Neural cell (in vitro differentiated cells): ENCODE data around the gene DOCK10.

ENCODE experiments used
- EP300 ChIP-seq: fragments of 450-650 bp; conservative IDR thresholded peaks from 2 replicates; pipeline ENCODE4 v1.6.1; 2014; ENCODE audit warnings: antibody characterized with exemption, mild to moderate bottlenecking, moderate library complexity; ENCODE audit not compliant: poor library complexity, severe bottlenecking
- EZH2 ChIP-seq: fragments of 200-600, 300-800 bp; shearing (Covaris generic), sonication (generic); IDR thresholded peaks from 2 replicates; pipeline ENCODE4 v1.6.1; 2014; ENCODE audit warnings: antibody characterized with exemption, low read length, borderline replicate concordance, mild to moderate bottlenecking; ENCODE audit not compliant: insufficient read depth, poor library complexity, severe bottlenecking
- MXI1 ChIP-seq: fragments of 450-650 bp; conservative IDR thresholded peaks from 2 replicates; pipeline ENCODE4 v1.6.1; 2014; ENCODE audit warnings: antibody characterized with exemption, mild to moderate bottlenecking; ENCODE audit not compliant: poor library complexity, severe bottlenecking
- POLR2AphosphoS5 ChIP-seq: IDR thresholded peaks from 2 replicates; pipeline ENCODE4 v1.6.1; 2012
- RAD21 ChIP-seq: fragments of 450-650 bp; conservative IDR thresholded peaks from 2 replicates; pipeline ENCODE4 v1.6.1; 2014; ENCODE audit warnings: antibody characterized with exemption, mild to moderate bottlenecking, moderate library complexity
- TAF1 ChIP-seq: IDR thresholded peaks from 2 replicates; pipeline ENCODE4 v1.6.1; 2012; ENCODE audit warnings: low read depth
- TF ChIP-seq, protein P1 (sequence below): fragments of 450-650 bp; IDR thresholded peaks from 2 replicates; pipeline ENCODE4 v1.5.1; 2014; ENCODE audit warnings: antibody characterized with exemption, mild to moderate bottlenecking, moderate library complexity; ENCODE audit not compliant: poor library complexity, severe bottlenecking
- TF ChIP-seq, protein P2 (sequence below): IDR thresholded peaks from 2 replicates; pipeline ENCODE4 v1.6.1; 2012; ENCODE audit warnings: borderline replicate concordance

DNA sequence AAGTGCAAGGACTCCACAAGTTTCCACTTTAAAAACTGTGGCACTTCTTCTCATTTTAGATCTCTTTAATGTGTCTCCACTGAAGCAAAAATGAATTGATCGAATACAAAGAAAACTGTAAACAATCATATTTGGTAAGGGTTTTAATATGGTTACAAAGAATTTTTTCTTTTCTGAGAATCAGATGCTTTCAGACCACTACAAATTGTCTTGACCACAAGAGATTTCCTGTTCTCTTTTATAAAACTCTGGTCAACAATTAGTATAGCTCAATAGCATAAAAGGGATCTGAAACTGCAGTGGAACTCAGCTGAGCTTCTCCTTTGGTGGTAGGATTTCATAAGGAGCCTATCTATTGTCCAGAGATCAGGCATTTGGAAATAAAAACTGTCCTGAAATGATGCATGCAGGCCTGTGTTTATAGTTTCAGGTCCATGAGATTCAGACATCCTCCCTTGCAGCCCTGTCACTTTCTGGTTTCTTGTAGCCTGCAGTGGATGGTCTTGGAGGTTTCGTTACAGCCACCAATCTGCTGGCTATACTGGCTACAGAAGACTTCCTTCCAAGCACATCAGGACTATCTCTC lies 120.0 kb downstream of the DOCK10 start:
- TF ChIP-seq, protein P1, sequence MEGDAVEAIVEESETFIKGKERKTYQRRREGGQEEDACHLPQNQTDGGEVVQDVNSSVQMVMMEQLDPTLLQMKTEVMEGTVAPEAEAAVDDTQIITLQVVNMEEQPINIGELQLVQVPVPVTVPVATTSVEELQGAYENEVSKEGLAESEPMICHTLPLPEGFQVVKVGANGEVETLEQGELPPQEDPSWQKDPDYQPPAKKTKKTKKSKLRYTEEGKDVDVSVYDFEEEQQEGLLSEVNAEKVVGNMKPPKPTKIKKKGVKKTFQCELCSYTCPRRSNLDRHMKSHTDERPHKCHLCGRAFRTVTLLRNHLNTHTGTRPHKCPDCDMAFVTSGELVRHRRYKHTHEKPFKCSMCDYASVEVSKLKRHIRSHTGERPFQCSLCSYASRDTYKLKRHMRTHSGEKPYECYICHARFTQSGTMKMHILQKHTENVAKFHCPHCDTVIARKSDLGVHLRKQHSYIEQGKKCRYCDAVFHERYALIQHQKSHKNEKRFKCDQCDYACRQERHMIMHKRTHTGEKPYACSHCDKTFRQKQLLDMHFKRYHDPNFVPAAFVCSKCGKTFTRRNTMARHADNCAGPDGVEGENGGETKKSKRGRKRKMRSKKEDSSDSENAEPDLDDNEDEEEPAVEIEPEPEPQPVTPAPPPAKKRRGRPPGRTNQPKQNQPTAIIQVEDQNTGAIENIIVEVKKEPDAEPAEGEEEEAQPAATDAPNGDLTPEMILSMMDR: no peak
- no peak for TF ChIP-seq TAF1
- TF ChIP-seq, protein P2, sequence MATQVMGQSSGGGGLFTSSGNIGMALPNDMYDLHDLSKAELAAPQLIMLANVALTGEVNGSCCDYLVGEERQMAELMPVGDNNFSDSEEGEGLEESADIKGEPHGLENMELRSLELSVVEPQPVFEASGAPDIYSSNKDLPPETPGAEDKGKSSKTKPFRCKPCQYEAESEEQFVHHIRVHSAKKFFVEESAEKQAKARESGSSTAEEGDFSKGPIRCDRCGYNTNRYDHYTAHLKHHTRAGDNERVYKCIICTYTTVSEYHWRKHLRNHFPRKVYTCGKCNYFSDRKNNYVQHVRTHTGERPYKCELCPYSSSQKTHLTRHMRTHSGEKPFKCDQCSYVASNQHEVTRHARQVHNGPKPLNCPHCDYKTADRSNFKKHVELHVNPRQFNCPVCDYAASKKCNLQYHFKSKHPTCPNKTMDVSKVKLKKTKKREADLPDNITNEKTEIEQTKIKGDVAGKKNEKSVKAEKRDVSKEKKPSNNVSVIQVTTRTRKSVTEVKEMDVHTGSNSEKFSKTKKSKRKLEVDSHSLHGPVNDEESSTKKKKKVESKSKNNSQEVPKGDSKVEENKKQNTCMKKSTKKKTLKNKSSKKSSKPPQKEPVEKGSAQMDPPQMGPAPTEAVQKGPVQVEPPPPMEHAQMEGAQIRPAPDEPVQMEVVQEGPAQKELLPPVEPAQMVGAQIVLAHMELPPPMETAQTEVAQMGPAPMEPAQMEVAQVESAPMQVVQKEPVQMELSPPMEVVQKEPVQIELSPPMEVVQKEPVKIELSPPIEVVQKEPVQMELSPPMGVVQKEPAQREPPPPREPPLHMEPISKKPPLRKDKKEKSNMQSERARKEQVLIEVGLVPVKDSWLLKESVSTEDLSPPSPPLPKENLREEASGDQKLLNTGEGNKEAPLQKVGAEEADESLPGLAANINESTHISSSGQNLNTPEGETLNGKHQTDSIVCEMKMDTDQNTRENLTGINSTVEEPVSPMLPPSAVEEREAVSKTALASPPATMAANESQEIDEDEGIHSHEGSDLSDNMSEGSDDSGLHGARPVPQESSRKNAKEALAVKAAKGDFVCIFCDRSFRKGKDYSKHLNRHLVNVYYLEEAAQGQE: no peak
- TF ChIP-seq EP300: no peak
- no peak for TF ChIP-seq RAD21
- no peak for TF ChIP-seq POLR2AphosphoS5
- TF ChIP-seq EZH2: no peak
- no peak for TF ChIP-seq MXI1
